RWPE1 (cell line): ENCODE data around the gene HECA.
"Not testable (repeated sequence)": the region's sequence is repeated elsewhere in the genome, so short reads cannot be mapped to it uniquely, and the experiment has no call there.

Experiments
- CTCF ChIA-PET: fragments of 350-600 bp; sonication (Branson Sonifier 250); formaldehyde crosslinking; extraction: SDS; loops from one replicate; lab custom pipeline; 2021; lab: Yijun Ruan, JAX
- POLR2A ChIA-PET: fragments of 400-600 bp; formaldehyde crosslinking; extraction: SDS; loops from one replicate; lab custom pipeline; 2020; ENCODE audit warnings: antibody characterized with exemption; ENCODE audit not compliant: low non-redundant PET; lab: Yijun Ruan, JAX
- DNase-seq: peaks from one replicate; pipeline ENCODE4 v3.0.0; 2012; ENCODE audit warnings: low spot score
- H3K27ac ChIP-seq: fragments of 450-650 bp; 2 replicates; pipeline ENCODE4 v1.5.1; 2017
- CTCF ChIP-seq: fragments of 450-650 bp; conservative IDR thresholded peaks from 2 replicates; pipeline ENCODE4 v1.5.1; 2017; ENCODE audit warnings: low read depth, mild to moderate bottlenecking

HECA gene

GRCh38 chr6:139134064-139134395 lies 850 bp upstream of the HECA start:
- no peak for DNase-seq
- peak overlapping the region; percentile 72; the same call in 1 of the 2 replicates for H3K27ac ChIP-seq
- CTCF ChIA-PET: interaction anchor here (1.1 kb wide), 1 partner anchor 85 kb away, joined by 3 read pairs; no protein-coding TSS in a partner anchor
- TF ChIP-seq CTCF: no peak
- POLR2A ChIA-PET: no interaction called here

- CTCF ChIA-PET: no interaction called here
- peak overlapping the region; percentile 72 for H3K27ac ChIP-seq
- peak; percentile 18 for DNase-seq
- TF ChIP-seq CTCF: no peak
- POLR2A ChIA-PET: no interaction called here
Observed at GRCh38 chr6:139135578-139136545, 982 bp downstream of the HECA start.

GRCh38 chr6:139137706-139138105 lies 2.8 kb downstream of the HECA start:
- no peak for DNase-seq
- POLR2A ChIA-PET: no interaction called here
- no peak overlapping the region for H3K27ac ChIP-seq
- TF ChIP-seq CTCF: no peak
- CTCF ChIA-PET: interaction anchor here (0.6 to 0.7 kb wide), 2 partner anchors 329 to 1784 kb away, joined by 3 to 5 read pairs; no protein-coding TSS in a partner anchor

- H3K27ac ChIP-seq, CTCF ChIA-PET, POLR2A ChIA-PET, DNase-seq: not testable (repeated sequence)
Observed at GRCh38 chr6:139140854-139141253, 6.0 kb downstream of the HECA start.

GRCh38 chr6:139142262-139142661 lies 7.4 kb downstream of the HECA start:
- ChIA-PET CTCF (no interaction called here), POLR2A (no interaction called here)
- TF ChIP-seq CTCF: no peak
- DNase-seq: no peak
- no peak overlapping the region for H3K27ac ChIP-seq

GRCh38 chr6:139143111-139143510 lies 8.2 kb downstream of the HECA start:
- ChIA-PET CTCF (no interaction called here), POLR2A (no interaction called here)
- no peak for DNase-seq
- no peak overlapping the region for H3K27ac ChIP-seq
- no peak for TF ChIP-seq CTCF

- POLR2A ChIA-PET: no interaction called here
- no peak overlapping the region for H3K27ac ChIP-seq
Observed at GRCh38 chr6:139144490-139145085, 9.7 kb downstream of the HECA start.

More at GRCh38 chr6:139144490-139145085, 9.7 kb downstream of the HECA start:
- no peak for DNase-seq
- CTCF ChIA-PET: interaction anchor here (0.6 kb wide), 1 partner anchor 35 kb away, joined by 3 read pairs; no protein-coding TSS in a partner anchor
- no peak for TF ChIP-seq CTCF
